Measurements from ENCODE around the gene ALPP. TPM values are rescaled to one million over a fixed set of nuclear protein-coding genes. Genes with fewer than 3 reads are reported as not detected.
"Not testable (repeated sequence)": the region's sequence is repeated elsewhere in the genome, so short reads cannot be mapped to it uniquely, and the experiment has no call there.

ALPP gene
- total and polyA plus RNA-seq, 2 donors (not counting 1 experiment from before 2014, with no cell fraction given) = not detected

GRCh38 chr2:232409617-232410016, 31.1 kb downstream of the ALPP start:
- intact Hi-C loops (cut with micrococcal nuclease); H3K9me3 Mint-ChIP-seq (ENCODE audit: insufficient read depth); ATAC-seq (ENCODE audit: low read depth); H3K4me1 ChIP-seq (ENCODE audit: control insufficient read depth in 2 of 2, insufficient read depth in 2 of 2, low read length in 2 of 2); H3K27ac ChIP-seq (ENCODE audit: low read length in 2 of 2); DNase-seq; H2AFZ ChIP-seq (ENCODE audit: insufficient read depth, low read depth, low read length, poor library complexity, severe bottlenecking); POLR2A ChIA-PET; CTCF ChIA-PET; H3K79me2 ChIP-seq (ENCODE audit: control insufficient read depth, insufficient read depth, low read length); H3K4me2 ChIP-seq (replicated peaks; ENCODE audit: low read depth, low read length, poor library complexity, severe bottlenecking); H3K4me3 Mint-ChIP-seq; H3K9ac ChIP-seq (ENCODE audit: low read length); H4K20me1 ChIP-seq (ENCODE audit: control insufficient read depth, insufficient read depth, low read length, poor library complexity, severe bottlenecking); H3K9me3 ChIP-seq (ENCODE audit: control extremely low read depth in 1 of 3, control insufficient read depth in 2 of 3, insufficient read depth in 1 of 3, low read length in 2 of 3); H3K36me3 ChIP-seq (replicated peaks in 1 of 2; ENCODE audit: control extremely low read depth in 1 of 2, control insufficient read depth in 1 of 2, extremely low read depth in 1 of 2, insufficient read depth in 2 of 2, low read length in 1 of 2); H3K4me3 ChIP-seq (ENCODE audit: control extremely low read depth in 1 of 5, extremely low read depth in 1 of 5, insufficient read depth in 1 of 5, low read depth in 2 of 5, low read length in 4 of 5); H3K27me3 ChIP-seq (replicated peaks in 1 of 4; ENCODE audit: control extremely low read depth in 1 of 4, control insufficient read depth in 3 of 4, insufficient read depth in 4 of 4, low read length in 3 of 4); H3K27ac Mint-ChIP-seq: not testable (repeated sequence)
- 90% methylated on average over 26 of the region's 40 CpGs for WGBS (ENCODE audit: insufficient coverage)
- H3K4me1 Mint-ChIP-seq = peaks cover 10% of the 10 kb centered on the region
- H3K27me3 Mint-ChIP-seq = peaks cover 20% of the 10 kb centered on the region

- TF ChIP-seq EZH2 (IDR thresholded peaks at IDR 0.05; ENCODE audit: borderline replicate concordance, insufficient read depth, low read depth, low read length, poor library complexity, severe bottlenecking) (no peak), CTCF (IDR thresholded peaks at IDR 0.05) (no peak)
- ChIA-PET CTCF (no interaction called here), POLR2A (no interaction called here)
- H4K20me1 ChIP-seq (ENCODE audit: control insufficient read depth, insufficient read depth, low read length, poor library complexity, severe bottlenecking) = no peaks in the 10 kb centered on the region
- no peak overlapping the region for H3K4me3 ChIP-seq (ENCODE audit: control extremely low read depth in 1 of 5, extremely low read depth in 1 of 5, insufficient read depth in 1 of 5, low read depth in 2 of 5, low read length in 4 of 5)
- Mint-ChIP-seq H3K27ac (no peak overlapping the region), H3K4me1 (peaks cover 10% of the 10 kb centered on the region), H3K9me3 (ENCODE audit: insufficient read depth) (no peaks in the 10 kb centered on the region), H3K27me3 (peaks cover 20% of the 10 kb centered on the region), H3K4me3 (no peak overlapping the region)
- no peaks in the 10 kb centered on the region for H3K9me3 ChIP-seq (ENCODE audit: control extremely low read depth in 1 of 3, control insufficient read depth in 2 of 3, insufficient read depth in 1 of 3, low read length in 2 of 3)
- 77% methylated on average over 7 of the region's 7 CpGs for WGBS (ENCODE audit: insufficient coverage)
- H3K27ac ChIP-seq (ENCODE audit: low read length in 2 of 2) = no peak overlapping the region
- no peaks in the 10 kb centered on the region for H3K36me3 ChIP-seq (replicated peaks in 1 of 2; ENCODE audit: control extremely low read depth in 1 of 2, control insufficient read depth in 1 of 2, extremely low read depth in 1 of 2, insufficient read depth in 2 of 2, low read length in 1 of 2)
- no peaks in the 10 kb centered on the region for H3K79me2 ChIP-seq (ENCODE audit: control insufficient read depth, insufficient read depth, low read length)
- H3K4me1 ChIP-seq (ENCODE audit: control insufficient read depth in 2 of 2, insufficient read depth in 2 of 2, low read length in 2 of 2) = no peaks in the 10 kb centered on the region
- DNase-seq (no peak), ATAC-seq (ENCODE audit: low read depth) (no peak)
- H3K27me3 ChIP-seq (replicated peaks in 1 of 4; ENCODE audit: control extremely low read depth in 1 of 4, control insufficient read depth in 3 of 4, insufficient read depth in 4 of 4, low read length in 3 of 4) = no peaks in the 10 kb centered on the region
- H3K4me2 ChIP-seq (replicated peaks; ENCODE audit: low read depth, low read length, poor library complexity, severe bottlenecking) = no peak overlapping the region
- H2AFZ ChIP-seq (ENCODE audit: insufficient read depth, low read depth, low read length, poor library complexity, severe bottlenecking) = no peak overlapping the region
- intact Hi-C loops (cut with micrococcal nuclease) = no loop called here
- no peak overlapping the region for H3K9ac ChIP-seq (ENCODE audit: low read length)
These were observed 31.8 kb downstream of the ALPP start for GRCh38 chr2:232410238-232410900.
